HG03565 (cell line): ENCODE results near the gene GDNF.
"Not testable (repeated sequence)": the region's sequence is repeated elsewhere in the genome, so short reads cannot be mapped to it uniquely, and the experiment has no call there.

Experiments used
- ATAC-seq: cut with Tn5 transposase; IDR thresholded peaks from one replicate; pipeline ENCODE4 v1.9.1; 2021; ENCODE audit warnings: mild to moderate bottlenecking, moderate library complexity; ENCODE audit not compliant: unreplicated experiment

Gene GDNF

GRCh38 chr5:37816883-37817282, 23.0 kb downstream of the GDNF start:
- no peak for ATAC-seq

GRCh38 chr5:37816331-37816730, 23.5 kb downstream of the GDNF start:
- no peak for ATAC-seq

- no peak for ATAC-seq
Measured at GRCh38 chr5:37815913-37816312, 23.9 kb downstream of the GDNF start.

- no peak for ATAC-seq
Measured at GRCh38 chr5:37814699-37815098, 25.1 kb downstream of the GDNF start.

GRCh38 chr5:37812365-37812764, 27.5 kb downstream of the GDNF start:
- ATAC-seq, result no peak

- no peak for ATAC-seq
Measured at GRCh38 chr5:37811866-37812265, 28.0 kb downstream of the GDNF start.

GRCh38 chr5:37810311-37810710, 29.5 kb downstream of the GDNF start:
- ATAC-seq, result no peak

GRCh38 chr5:37808945-37809344, 30.9 kb downstream of the GDNF start:
- no peak for ATAC-seq

- no peak for ATAC-seq
Measured at GRCh38 chr5:37807621-37808301, 32.1 kb downstream of the GDNF start.

GRCh38 chr5:37807015-37807414, 32.8 kb downstream of the GDNF start:
- ATAC-seq, result no peak

- no peak for ATAC-seq
Measured at GRCh38 chr5:37806476-37806875, 33.4 kb downstream of the GDNF start.

GRCh38 chr5:37806016-37806415, 33.8 kb downstream of the GDNF start:
- no peak for ATAC-seq

GRCh38 chr5:37804401-37804800, 35.4 kb downstream of the GDNF start:
- no peak for ATAC-seq

GRCh38 chr5:37803487-37803886, 36.4 kb downstream of the GDNF start:
- ATAC-seq, result no peak

- ATAC-seq, result no peak
Measured at GRCh38 chr5:37801521-37801920, 38.3 kb downstream of the GDNF start.

GRCh38 chr5:37799865-37800421, 39.9 kb downstream of the GDNF start:
- ATAC-seq, result no peak

GRCh38 chr5:37796435-37796834, 43.4 kb downstream of the GDNF start:
- ATAC-seq, result not testable (repeated sequence)

- not testable (repeated sequence) for ATAC-seq
Measured at GRCh38 chr5:37795292-37795691, 44.5 kb downstream of the GDNF start.

GRCh38 chr5:37792975-37793631, 46.7 kb downstream of the GDNF start:
- ATAC-seq, result no peak

GRCh38 chr5:37791321-37791720, 48.5 kb downstream of the GDNF start:
- no peak for ATAC-seq

GRCh38 chr5:37789991-37790390, 49.9 kb downstream of the GDNF start:
- ATAC-seq, result no peak

- ATAC-seq, result no peak
Measured at GRCh38 chr5:37787742-37788141, 52.1 kb downstream of the GDNF start.
